Fibroblast of the aortic adventitia (primary cell): Measurements from ENCODE around the gene TAGAP. TPM values are rescaled to one million over a fixed set of nuclear protein-coding genes. Genes with fewer than 3 reads are reported as not detected.

Experiments
- DNase-seq: peaks from one replicate; pipeline ENCODE4 v3.0.0-alpha.2; 2010; ENCODE audit warnings: low read depth
- H3K4me3 ChIP-seq: 2 replicates; pipeline ENCODE4 v1.5.1; 2011; ENCODE audit warnings: low read depth, mild to moderate bottlenecking, control low read depth, low read length, moderate library complexity
- CTCF ChIP-seq: IDR thresholded peaks from 2 replicates; pipeline ENCODE4 v1.5.1; 2011; ENCODE audit warnings: mild to moderate bottlenecking, low read length, control low read depth, inconsistent platforms; ENCODE audit not compliant: insufficient read depth
- total RNA-seq: library from RNA; depleted of rRNA; stranded (reverse); fragments of >200 nt; gene quantifications from 2 replicates; pipeline ENCODE4 v1.2.3, GENCODE V29; 2012; ENCODE audit warnings: low replicate concordance

TAGAP gene
- total RNA-seq, 1 donor: not detected

GRCh38 chr6:159089443-159089842 is 44.7 kb upstream of the TAGAP start:
- DNase-seq: no peak
- no peak overlapping the region for H3K4me3 ChIP-seq
- no peak for TF ChIP-seq CTCF

- H3K4me3 ChIP-seq: no peak overlapping the region
- DNase-seq: no peak
- TF ChIP-seq CTCF: no peak
Observed at GRCh38 chr6:159086033-159086618, 41.3 kb upstream of the TAGAP start.

- no peak overlapping the region for H3K4me3 ChIP-seq
- no peak for TF ChIP-seq CTCF
- no peak for DNase-seq
Observed at GRCh38 chr6:159085396-159085895, 40.7 kb upstream of the TAGAP start.

- no peak overlapping the region for H3K4me3 ChIP-seq
- peak; percentile 86 for DNase-seq
- no peak for TF ChIP-seq CTCF
Observed at GRCh38 chr6:159084493-159085091, 39.8 kb upstream of the TAGAP start.

- no peak overlapping the region for H3K4me3 ChIP-seq
- no peak for TF ChIP-seq CTCF
- no peak for DNase-seq
Observed at GRCh38 chr6:159083146-159083545, 38.4 kb upstream of the TAGAP start.

- TF ChIP-seq CTCF: no peak
- H3K4me3 ChIP-seq: no peak overlapping the region
- DNase-seq: no peak
Observed at GRCh38 chr6:159082039-159082815, 37.4 kb upstream of the TAGAP start.
